A549 (cell line): ENCODE results near the gene ANKRD27. TPM values are rescaled to one million over a fixed set of nuclear protein-coding genes. Genes with fewer than 3 reads are reported as not detected.

Experiments
- ATAC-seq, 2 experiments: fragments of 200-7000 bp in 1 of 2; fragments of >200 bp in 1 of 2; cut with Nextera tagmentation in 1 of 2; cut with Tn5 transposase in 1 of 2; 3 replicates each; pipeline versions ENCODE4 v1.8.0 to v1.9.1; 2018 to 2020; ENCODE audit warnings: mild to moderate bottlenecking in 1 of 2, moderate library complexity in 1 of 2
- CTCF ChIA-PET: fragments of 300-600 bp; sonication (Branson Sonifier 250); formaldehyde crosslinking; extraction: SDS; loops from one replicate; lab custom pipeline; 2021; ENCODE audit warnings: antibody characterized with exemption, inconsistent platforms; lab: Yijun Ruan, JAX
- POLR2A ChIA-PET: fragments of 350-600 bp; formaldehyde crosslinking; extraction: SDS; loops from one replicate; lab custom pipeline; 2021; ENCODE audit warnings: antibody characterized with exemption, inconsistent platforms; lab: Yijun Ruan, JAX
- DNase-seq, 2 experiments: peaks; one replicate each; pipeline versions ENCODE4 v3.0.0 to v3.0.0-alpha.2; 2011 to 2016; ENCODE audit warnings: low read depth in 1 of 2, low spot score in 1 of 2
- FAIRE-seq: peaks from 2 replicates; lab custom pipeline; 2011; peaks lifted over from hg19 to GRCh38; lab: Jason Lieb, UNC
- H3K27ac ChIP-seq, 2 experiments: fragments of >200 bp; sonication (Bioruptor Twin); formaldehyde crosslinking; 3 replicates each; pipeline ENCODE4 v1.5.1; 2016 to 2017
- H3K4me1 ChIP-seq: fragments of >200 bp; sonication (Bioruptor Twin); formaldehyde crosslinking; 3 replicates; pipeline ENCODE4 v1.6.1; 2016
- H3K4me2 ChIP-seq: fragments of >200 bp; sonication (Bioruptor Twin); formaldehyde crosslinking; 3 replicates; pipeline ENCODE4 v1.6.1; 2016
- H3K4me3 ChIP-seq: fragments of >200 bp; sonication (Bioruptor Twin); formaldehyde crosslinking; 3 replicates; pipeline ENCODE4 v1.5.1; 2016
- H3K9me3 ChIP-seq: fragments of >200 bp; sonication (Bioruptor Twin); formaldehyde crosslinking; 3 replicates; pipeline ENCODE4 v1.6.1; 2016
- CEBPB ChIP-seq, 2 experiments: fragments of >200 bp in 1 of 2; sonication (Bioruptor Twin) in 1 of 2; formaldehyde crosslinking in 1 of 2; IDR thresholded peaks; 2 replicates each; pipeline ENCODE4 v1.6.1; 2012 to 2016
- CHD2 ChIP-seq: fragments of 150-350 bp; IDR thresholded peaks from 2 replicates; pipeline ENCODE4 v1.6.1; 2014; ENCODE audit warnings: low read length; ENCODE audit not compliant: partially characterized antibody
- CHD4 ChIP-seq: fragments of 200-600 bp; sonication (generic); IDR thresholded peaks from 2 replicates; pipeline ENCODE4 v1.6.1; 2016; ENCODE audit warnings: antibody characterized with exemption, mild to moderate bottlenecking, borderline replicate concordance
- EHMT2 ChIP-seq: fragments of 200-600 bp; sonication (generic); IDR thresholded peaks from 2 replicates; pipeline ENCODE4 v1.6.1; 2016; ENCODE audit warnings: antibody characterized with exemption, low read depth, mild to moderate bottlenecking, moderate library complexity
- ESRRA ChIP-seq: fragments of 150-350 bp; IDR thresholded peaks from 2 replicates; pipeline ENCODE4 v1.6.1; 2014; ENCODE audit warnings: mild to moderate bottlenecking, low read length, borderline replicate concordance
- FOSB ChIP-seq: fragments of 250-450 bp; sonication (Bioruptor Pico); IDR thresholded peaks from 2 replicates; pipeline ENCODE4 v1.5.0; 2020; ENCODE audit warnings: mild to moderate bottlenecking, moderate library complexity
- FOXS1 ChIP-seq: fragments of 250-450 bp; sonication (Bioruptor Pico); IDR thresholded peaks from 2 replicates; pipeline ENCODE4 v1.5.0; 2020; ENCODE audit warnings: mild to moderate bottlenecking, moderate library complexity
- GATA3 ChIP-seq: IDR thresholded peaks from 2 replicates; pipeline ENCODE4 v1.6.1; 2012; ENCODE audit warnings: borderline replicate concordance
- KDM1A ChIP-seq: fragments of 200-600 bp; sonication (generic); IDR thresholded peaks from 2 replicates; pipeline ENCODE4 v1.6.1; 2016; ENCODE audit warnings: low read depth, mild to moderate bottlenecking
- MAFK ChIP-seq: fragments of 450-650 bp; IDR thresholded peaks from 2 replicates; pipeline ENCODE4 v1.6.1; 2014; ENCODE audit not compliant: partially characterized antibody
- MAZ ChIP-seq: fragments of 150-350 bp; IDR thresholded peaks from 2 replicates; pipeline ENCODE4 v1.6.1; 2014; ENCODE audit warnings: antibody characterized with exemption, low read depth, low read length, borderline replicate concordance
- NR3C1 ChIP-seq: fragments of >200 bp; sonication (Bioruptor Twin); formaldehyde crosslinking; IDR thresholded peaks from 3 replicates; pipeline ENCODE4 v1.6.1; 2017
- POLR2A ChIP-seq: IDR thresholded peaks from 2 replicates; pipeline ENCODE4 v1.6.1; 2012; ENCODE audit warnings: mild to moderate bottlenecking, low read length
- POLR2AphosphoS2 ChIP-seq: conservative IDR thresholded peaks from 2 replicates; pipeline ENCODE4 v1.6.1; 2012; ENCODE audit warnings: low read length, improper control_type of control experiment, inconsistent platforms
- RAD21 ChIP-seq, 2 experiments: fragments of >200 bp in 1 of 2; sonication (Bioruptor Twin) in 1 of 2; formaldehyde crosslinking in 1 of 2; IDR thresholded peaks in 1 of 2; conservative IDR thresholded peaks in 1 of 2; 2 replicates in 1 of 2; 3 replicates in 1 of 2; pipeline ENCODE4 v1.6.1; 2012 to 2018; ENCODE audit warnings: inconsistent platforms in 1 of 2
- REST ChIP-seq: fragments of 200-600 bp; sonication (generic); IDR thresholded peaks from 2 replicates; pipeline ENCODE4 v1.6.1; 2016; ENCODE audit warnings: antibody characterized with exemption, mild to moderate bottlenecking, moderate library complexity
- RFX5 ChIP-seq: fragments of 450-650 bp; IDR thresholded peaks from 2 replicates; pipeline ENCODE4 v1.7.1; 2014; ENCODE audit warnings: antibody characterized with exemption, mild to moderate bottlenecking, moderate library complexity
- TFCP2L1 ChIP-seq: fragments of 250-450 bp; sonication (Bioruptor Pico); IDR thresholded peaks from 2 replicates; pipeline ENCODE4 v1.5.0; 2021; ENCODE audit warnings: mild to moderate bottlenecking
- ZC3H11A ChIP-seq: fragments of 450-650 bp; IDR thresholded peaks from 2 replicates; pipeline ENCODE4 v1.6.1; 2014; ENCODE audit warnings: antibody characterized with exemption, mild to moderate bottlenecking
- ZFP36 ChIP-seq: fragments of 450-650 bp; IDR thresholded peaks from 2 replicates; pipeline ENCODE4 v1.6.1; 2014; ENCODE audit warnings: borderline replicate concordance; ENCODE audit not compliant: partially characterized antibody
- ZNF302 ChIP-seq: fragments of 250-450 bp; sonication (Bioruptor Pico); IDR thresholded peaks from 2 replicates; pipeline ENCODE4 v1.9.0; 2021; ENCODE audit warnings: inconsistent platforms, mild to moderate bottlenecking, moderate library complexity
- WGBS: methylation state at CpG from one replicate; pipeline ENCODE4 v1.1.6; 2017; ENCODE audit errors: missing lambda C conversion rate; 5-methylcytosine and 5-hydroxymethylcytosine counted together
- polyA plus RNA-seq, 4 experiments: library from polyadenylated mRNA; depleted of rRNA in 3 of 4; stranded (reverse); fragments of >200 nt; fragmentation: RNase III in 1 of 4; extraction: RNeasy Plus Mini Kit Qiagen cat#74134 plus additional on column Dnase treatment in 1 of 4; gene quantifications; 2 replicates in 3 of 4; 3 replicates in 1 of 4; pipeline ENCODE4 v1.2.3, GENCODE V29; 2011 to 2017
- TF ChIP-seq, protein P1 (sequence below): fragments of 450-650 bp; IDR thresholded peaks from 2 replicates; pipeline ENCODE4 v1.6.1; 2014; ENCODE audit warnings: antibody characterized with exemption
- TF ChIP-seq, protein P2 (sequence below): IDR thresholded peaks from 2 replicates; pipeline ENCODE4 v1.6.1; 2012; ENCODE audit warnings: low read depth, borderline replicate concordance
- TF ChIP-seq, protein P3 (sequence below): fragments of 250-450 bp; sonication (Bioruptor Pico); IDR thresholded peaks from 2 replicates; pipeline ENCODE4 v1.5.0; 2020; ENCODE audit warnings: low read depth, mild to moderate bottlenecking, moderate library complexity

The ANKRD27 gene
- polyA plus RNA-seq, 2 of the 4 experiments (the other 2 are of a cell fraction) = 23.1 to 60.8 TPM

DNA sequence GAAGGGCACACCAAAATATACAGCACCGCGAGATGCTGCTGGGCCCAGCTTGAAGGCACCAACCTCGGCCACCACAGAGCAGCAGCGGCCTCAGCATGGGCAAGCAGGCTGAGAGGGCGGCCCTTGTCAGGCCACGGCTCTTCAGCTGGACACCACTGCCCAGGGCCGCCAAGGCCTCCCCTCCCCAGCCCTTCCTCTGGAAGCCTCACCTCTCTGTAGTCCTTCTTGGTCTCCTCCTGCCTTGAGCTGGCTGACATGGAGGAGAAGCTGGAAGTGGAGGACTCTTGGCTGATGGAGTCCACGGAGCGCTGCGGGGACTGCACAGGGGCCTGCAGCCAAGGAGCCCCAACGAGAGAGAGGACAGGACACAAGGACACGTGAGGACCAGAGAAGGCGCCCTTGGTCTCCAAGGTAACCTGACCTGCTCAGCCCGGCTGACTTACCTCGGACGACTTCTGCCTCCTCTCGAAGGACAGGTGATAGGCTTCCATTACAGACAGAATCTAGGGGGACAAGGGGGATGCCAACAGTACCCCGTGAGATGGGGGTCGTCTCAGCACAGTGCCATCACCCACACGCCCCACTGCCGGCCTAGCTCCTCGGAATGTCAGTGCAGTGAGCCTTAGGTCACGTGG is 55.8 kb downstream of the ANKRD27 start:
- H3K4me2 ChIP-seq = no peak overlapping the region
- no peak overlapping the region for H3K4me3 ChIP-seq
- H3K27ac ChIP-seq = no peak overlapping the region
- TF ChIP-seq REST (no peak), ZFP36 (no peak), CHD2 (no peak), ESRRA (no peak), POLR2AphosphoS2 (no peak), MAFK (no peak), KDM1A (no peak), CEBPB (IDR thresholded peaks at IDR 0.05) (no peak), MAZ (no peak), FOSB (CRISPR knock-in tag) (no peak), POLR2A (no peak), ZNF302 (no peak), FOXS1 (CRISPR knock-in tag) (no peak)
- TF ChIP-seq, protein P1, sequence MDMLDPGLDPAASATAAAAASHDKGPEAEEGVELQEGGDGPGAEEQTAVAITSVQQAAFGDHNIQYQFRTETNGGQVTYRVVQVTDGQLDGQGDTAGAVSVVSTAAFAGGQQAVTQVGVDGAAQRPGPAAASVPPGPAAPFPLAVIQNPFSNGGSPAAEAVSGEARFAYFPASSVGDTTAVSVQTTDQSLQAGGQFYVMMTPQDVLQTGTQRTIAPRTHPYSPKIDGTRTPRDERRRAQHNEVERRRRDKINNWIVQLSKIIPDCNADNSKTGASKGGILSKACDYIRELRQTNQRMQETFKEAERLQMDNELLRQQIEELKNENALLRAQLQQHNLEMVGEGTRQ = no peak
- TF ChIP-seq, protein P2, sequence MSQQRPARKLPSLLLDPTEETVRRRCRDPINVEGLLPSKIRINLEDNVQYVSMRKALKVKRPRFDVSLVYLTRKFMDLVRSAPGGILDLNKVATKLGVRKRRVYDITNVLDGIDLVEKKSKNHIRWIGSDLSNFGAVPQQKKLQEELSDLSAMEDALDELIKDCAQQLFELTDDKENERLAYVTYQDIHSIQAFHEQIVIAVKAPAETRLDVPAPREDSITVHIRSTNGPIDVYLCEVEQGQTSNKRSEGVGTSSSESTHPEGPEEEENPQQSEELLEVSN = no peak
- TF ChIP-seq, protein P3, sequence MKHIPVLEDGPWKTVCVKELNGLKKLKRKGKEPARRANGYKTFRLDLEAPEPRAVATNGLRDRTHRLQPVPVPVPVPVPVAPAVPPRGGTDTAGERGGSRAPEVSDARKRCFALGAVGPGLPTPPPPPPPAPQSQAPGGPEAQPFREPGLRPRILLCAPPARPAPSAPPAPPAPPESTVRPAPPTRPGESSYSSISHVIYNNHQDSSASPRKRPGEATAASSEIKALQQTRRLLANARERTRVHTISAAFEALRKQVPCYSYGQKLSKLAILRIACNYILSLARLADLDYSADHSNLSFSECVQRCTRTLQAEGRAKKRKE = no peak
- FAIRE-seq (no peak), DNase-seq (no peak), ATAC-seq (no peak)
- no peaks in the 10 kb centered on the region for H3K9me3 ChIP-seq
- no peaks in the 10 kb centered on the region for H3K4me1 ChIP-seq
- 90% methylated on average over 23 of the region's 23 CpGs for WGBS
- CTCF ChIA-PET = interaction anchor here (0.8 to 9.8 kb wide), 5 partner anchors 8 to 38 kb away, joined by 3 to 88 read pairs (median 4); no protein-coding TSS in a partner anchor
- POLR2A ChIA-PET = interaction anchor here (0.7 kb wide), 1 partner anchor 56 kb away, joined by 6 read pairs; no protein-coding TSS in a partner anchor

DNA sequence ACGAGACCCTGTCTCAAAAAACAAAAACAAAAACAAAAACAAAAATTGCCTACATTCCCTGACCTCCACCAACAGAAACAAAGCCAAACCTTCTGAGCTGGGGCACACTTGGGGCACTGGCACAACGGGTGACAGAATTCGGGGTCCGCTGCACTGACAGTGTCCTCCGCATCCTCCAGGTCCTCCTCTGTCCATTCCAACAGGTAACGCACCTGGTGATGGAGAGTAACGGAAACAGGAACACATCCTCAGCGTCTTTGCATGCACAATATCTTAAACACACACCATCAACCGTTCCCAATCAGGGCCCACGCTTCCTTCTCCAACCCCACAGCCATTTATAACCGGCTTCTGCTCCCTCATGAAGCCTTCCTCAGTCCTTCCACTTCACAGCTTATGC is 59.4 kb downstream of the ANKRD27 start:
- ChIA-PET CTCF (interaction anchor here (1.5 to 9.8 kb wide), 2 partner anchors 9 to 15 kb away, joined by 3 to 88 read pairs; no protein-coding TSS in a partner anchor), POLR2A (no interaction called here)
- FAIRE-seq = no peak
- Histone ChIP-seq H3K4me1 (no peaks in the 10 kb centered on the region), H3K27ac (no peak overlapping the region), H3K9me3 (no peaks in the 10 kb centered on the region), H3K4me3 (no peak overlapping the region), H3K4me2 (no peak overlapping the region)
- no peak for TF ChIP-seq EHMT2
- TF ChIP-seq RAD21 (conservative IDR thresholded peaks at IDR 0.05 in 1 of 2, IDR thresholded peaks at IDR 0.05 in 1 of 2) = no peak
- TF ChIP-seq FOSB (CRISPR knock-in tag) = no peak
- TF ChIP-seq GATA3 = no peak
- no peak for TF ChIP-seq TFCP2L1 (CRISPR knock-in tag)
- TF ChIP-seq ZC3H11A = no peak
- no peak for TF ChIP-seq RFX5
- TF ChIP-seq NR3C1 = no peak
- no peak for TF ChIP-seq CHD4
- WGBS = 88% methylated on average over 11 of the region's 11 CpGs
- no peak for DNase-seq
- ATAC-seq = no peak
